Measurements from ENCODE around the gene CAPN11. TPM values are rescaled to one million over a fixed set of nuclear protein-coding genes. Genes with fewer than 3 reads are reported as not detected.
A peak's percentile ranks its signal among the peaks of the same experiment; 100 is the strongest.

CAPN11 gene
- total and polyA plus RNA-seq, 8 donors, result 0.15 to 0.19 (median 0.18) TPM; not detected in 5

DNA sequence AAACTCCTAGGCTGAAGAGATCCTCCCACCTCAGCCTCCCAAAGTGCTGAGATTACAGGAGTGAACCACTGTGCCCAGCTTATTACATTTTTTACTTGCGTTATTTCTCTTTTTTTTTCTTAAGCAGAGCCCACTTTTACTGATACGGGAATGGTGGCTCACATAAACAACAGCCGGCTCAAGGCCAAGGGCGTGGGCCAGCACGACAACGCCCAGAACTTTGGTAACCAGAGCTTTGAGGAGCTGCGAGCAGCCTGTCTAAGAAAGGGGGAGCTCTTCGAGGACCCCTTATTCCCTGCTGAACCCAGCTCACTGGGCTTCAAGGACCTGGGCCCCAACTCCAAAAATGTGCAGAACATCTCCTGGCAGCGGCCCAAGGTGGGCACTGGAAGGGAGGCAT is 10.5 kb downstream of the CAPN11 start:
- peaks cover 0 to 16% (median 0%) of the 10 kb centered on the region in 3 donors for H3K27me3 ChIP-seq
- H3K27ac ChIP-seq, result no peak overlapping the region
- no peak for TF ChIP-seq EP300 (IDR thresholded peaks at IDR 0.05)
- TF ChIP-seq, protein P1, sequence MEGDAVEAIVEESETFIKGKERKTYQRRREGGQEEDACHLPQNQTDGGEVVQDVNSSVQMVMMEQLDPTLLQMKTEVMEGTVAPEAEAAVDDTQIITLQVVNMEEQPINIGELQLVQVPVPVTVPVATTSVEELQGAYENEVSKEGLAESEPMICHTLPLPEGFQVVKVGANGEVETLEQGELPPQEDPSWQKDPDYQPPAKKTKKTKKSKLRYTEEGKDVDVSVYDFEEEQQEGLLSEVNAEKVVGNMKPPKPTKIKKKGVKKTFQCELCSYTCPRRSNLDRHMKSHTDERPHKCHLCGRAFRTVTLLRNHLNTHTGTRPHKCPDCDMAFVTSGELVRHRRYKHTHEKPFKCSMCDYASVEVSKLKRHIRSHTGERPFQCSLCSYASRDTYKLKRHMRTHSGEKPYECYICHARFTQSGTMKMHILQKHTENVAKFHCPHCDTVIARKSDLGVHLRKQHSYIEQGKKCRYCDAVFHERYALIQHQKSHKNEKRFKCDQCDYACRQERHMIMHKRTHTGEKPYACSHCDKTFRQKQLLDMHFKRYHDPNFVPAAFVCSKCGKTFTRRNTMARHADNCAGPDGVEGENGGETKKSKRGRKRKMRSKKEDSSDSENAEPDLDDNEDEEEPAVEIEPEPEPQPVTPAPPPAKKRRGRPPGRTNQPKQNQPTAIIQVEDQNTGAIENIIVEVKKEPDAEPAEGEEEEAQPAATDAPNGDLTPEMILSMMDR (IDR thresholded peaks at IDR 0.05), result no peak
- no peak for TF ChIP-seq POLR2A (IDR thresholded peaks at IDR 0.05)
- TF ChIP-seq POLR2AphosphoS5 (IDR thresholded peaks at IDR 0.05), result no peak
- DNase-seq, result peak; percentile 55 to 73
- no peaks in the 10 kb centered on the region for H3K9me3 ChIP-seq
- no peaks in the 10 kb centered on the region for H3K36me3 ChIP-seq
- H3K4me1 ChIP-seq, result peaks cover 7 to 20% (median 17%) of the 10 kb centered on the region in 4 donors
- H3K4me3 ChIP-seq, result no peak overlapping the region
- intact Hi-C loops (cut with DNase I; ENCODE audit: low total_unique reads), result no loop called here
- WGBS, 5 donors, result 23 to 57% (median 39%) methylated on average over 9 of the region's 9 CpGs

DNA sequence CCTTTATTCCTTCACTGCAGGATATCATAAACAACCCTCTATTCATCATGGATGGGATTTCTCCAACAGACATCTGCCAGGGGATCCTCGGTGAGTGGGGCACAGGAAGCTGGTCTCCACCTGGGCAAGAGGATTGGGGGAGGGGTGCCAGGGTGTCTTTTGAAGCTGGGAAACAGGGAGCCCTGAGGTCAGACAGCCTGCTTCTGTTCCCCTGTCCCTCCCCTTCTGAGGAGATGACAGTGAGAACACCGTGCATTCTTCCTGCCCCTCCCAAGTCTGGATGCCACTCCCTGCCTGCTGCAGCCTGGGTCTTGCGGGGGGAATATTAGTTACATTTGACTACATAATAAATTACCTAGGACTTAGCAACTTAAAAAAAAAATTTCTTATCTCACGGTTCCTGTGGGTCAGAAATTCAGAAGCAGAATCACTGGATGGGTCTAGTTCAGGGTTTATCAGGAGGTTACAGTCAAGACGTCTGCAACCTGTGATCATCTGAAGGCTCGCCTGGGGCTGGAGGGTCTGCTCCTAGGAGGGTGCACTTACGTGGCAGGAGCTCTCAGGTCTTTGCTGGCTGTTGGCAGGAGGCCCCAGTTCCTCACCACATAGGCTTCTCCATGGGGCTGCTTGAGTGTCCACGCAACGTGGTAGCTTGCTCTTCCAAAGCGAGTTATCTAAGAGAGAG is 11.4 kb downstream of the CAPN11 start:
- H3K36me3 ChIP-seq, result no peaks in the 10 kb centered on the region
- peaks cover 0 to 11% (median 0%) of the 10 kb centered on the region in 3 donors for H3K27me3 ChIP-seq
- no peak overlapping the region for H3K27ac ChIP-seq
- intact Hi-C loops (cut with DNase I; ENCODE audit: low total_unique reads), result loop anchor here (10.0 kb wide), 1 partner anchor 65 kb away; no protein-coding TSS in a partner anchor
- no peak for TF ChIP-seq POLR2A (IDR thresholded peaks at IDR 0.05)
- TF ChIP-seq, protein P1 (IDR thresholded peaks at IDR 0.05), result no peak
- no peak for TF ChIP-seq POLR2AphosphoS5 (IDR thresholded peaks at IDR 0.05)
- TF ChIP-seq EP300 (IDR thresholded peaks at IDR 0.05), result no peak
- H3K9me3 ChIP-seq, result no peaks in the 10 kb centered on the region
- DNase-seq, result no peak
- no peak overlapping the region for H3K4me3 ChIP-seq
- peaks cover 7 to 20% (median 17%) of the 10 kb centered on the region in 4 donors for H3K4me1 ChIP-seq
- 58 to 76% (median 66%) methylated on average over 10 of the region's 10 CpGs for WGBS, 5 donors

DNA sequence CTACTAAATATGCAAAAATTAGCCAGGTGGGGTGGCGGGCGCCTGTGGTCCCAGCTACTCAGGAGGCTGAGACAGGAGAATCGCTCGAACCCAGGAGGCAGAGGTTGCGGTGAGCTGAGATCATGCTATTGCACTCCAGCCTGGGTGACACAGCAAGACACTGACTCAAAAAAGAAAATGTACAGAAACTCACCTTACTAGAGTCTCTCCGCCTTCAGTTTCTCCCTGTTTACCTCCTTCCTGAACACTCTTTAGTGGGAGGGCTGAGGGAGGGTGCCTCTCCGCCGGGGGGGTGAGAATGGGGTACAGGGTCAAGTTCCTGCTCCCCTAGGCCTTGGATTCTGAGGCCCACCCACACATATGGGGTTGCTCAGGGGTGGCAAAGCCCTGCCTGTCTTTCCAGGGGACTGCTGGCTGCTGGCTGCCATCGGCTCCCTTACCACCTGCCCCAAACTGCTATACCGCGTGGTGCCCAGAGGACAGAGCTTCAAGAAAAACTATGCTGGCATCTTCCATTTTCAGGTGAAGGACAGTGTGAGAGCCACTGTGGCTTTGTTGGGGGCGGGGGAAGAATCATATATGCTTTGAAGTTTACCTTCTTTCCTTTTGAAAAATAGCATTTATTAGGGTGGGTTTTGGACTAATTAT is 13.4 kb downstream of the CAPN11 start:
- DNase-seq, result no peak
- no peak overlapping the region for H3K27ac ChIP-seq
- no peaks in the 10 kb centered on the region for H3K36me3 ChIP-seq
- H3K27me3 ChIP-seq, result no peaks in the 10 kb centered on the region
- 75 to 81% (median 76%) methylated on average over 12 of the region's 12 CpGs for WGBS, 5 donors
- H3K9me3 ChIP-seq, result no peaks in the 10 kb centered on the region
- intact Hi-C loops (cut with DNase I; ENCODE audit: low total_unique reads), result loop anchor here (10.0 kb wide), 1 partner anchor 63 kb away; no protein-coding TSS in a partner anchor
- H3K4me3 ChIP-seq, result no peak overlapping the region
- peaks cover 7 to 20% (median 17%) of the 10 kb centered on the region in 4 donors for H3K4me1 ChIP-seq
- TF ChIP-seq POLR2AphosphoS5 (IDR thresholded peaks at IDR 0.05), result no peak

DNA sequence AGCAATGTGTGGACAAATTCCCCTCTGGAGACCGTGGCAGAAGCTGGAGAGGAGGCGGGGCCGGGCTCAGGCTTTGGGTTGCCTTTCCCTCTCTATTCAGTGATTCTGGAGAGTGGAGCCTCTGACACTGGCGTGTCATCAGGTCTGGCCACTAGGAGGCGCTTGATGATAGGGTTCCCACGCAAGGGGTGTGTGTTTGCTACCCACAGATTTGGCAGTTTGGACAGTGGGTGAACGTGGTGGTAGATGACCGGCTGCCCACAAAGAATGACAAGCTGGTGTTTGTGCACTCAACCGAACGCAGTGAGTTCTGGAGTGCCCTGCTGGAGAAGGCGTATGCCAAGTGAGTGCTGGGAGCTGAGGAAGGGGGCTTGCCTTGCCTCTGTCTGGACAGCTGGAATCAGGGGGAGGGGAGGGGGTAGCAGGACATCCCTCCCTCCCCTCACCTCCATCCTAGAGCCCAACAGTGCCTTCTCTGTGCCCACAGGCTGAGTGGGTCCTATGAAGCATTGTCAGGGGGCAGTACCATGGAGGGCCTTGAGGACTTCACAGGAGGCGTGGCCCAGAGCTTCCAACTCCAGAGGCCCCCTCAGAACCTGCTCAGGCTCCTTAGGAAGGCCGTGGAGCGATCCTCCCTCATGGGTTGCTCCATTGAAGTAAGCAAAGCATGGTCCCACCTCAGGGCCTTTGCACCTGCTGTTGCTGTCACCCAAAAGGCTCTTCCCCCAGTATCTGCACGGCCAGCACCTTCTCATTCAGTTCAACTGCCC is 14.3 kb downstream of the CAPN11 start:
- no peaks in the 10 kb centered on the region for H3K9me3 ChIP-seq
- peak; percentile 90 to 92 for DNase-seq
- no peak overlapping the region for H3K4me3 ChIP-seq
- H3K27me3 ChIP-seq, result no peaks in the 10 kb centered on the region
- H3K4me1 ChIP-seq, result peaks cover 7 to 25% (median 17%) of the 10 kb centered on the region in 4 donors
- no peaks in the 10 kb centered on the region for H3K36me3 ChIP-seq
- H3K27ac ChIP-seq, result no peak overlapping the region
- no peak for TF ChIP-seq POLR2A (IDR thresholded peaks at IDR 0.05)
- TF ChIP-seq, protein P1 (IDR thresholded peaks at IDR 0.05), result peak in 5 of 7 experiments; percentile 75 to 95 (median 88)
- TF ChIP-seq POLR2AphosphoS5 (IDR thresholded peaks at IDR 0.05), result peak in 1 of 3 donors; percentile 65
- no peak for TF ChIP-seq EP300 (IDR thresholded peaks at IDR 0.05)
- 18 to 26% (median 26%) methylated on average over 13 to 15 of the region's 15 CpGs for WGBS, 5 donors
- intact Hi-C loops (cut with DNase I; ENCODE audit: low total_unique reads), result loop anchor here (10.0 kb wide), 1 partner anchor 62 kb away; no protein-coding TSS in a partner anchor

All from stomach (tissue), 9 donors.